Measurements from ENCODE around the gene ZER1. TPM values are rescaled to one million over a fixed set of nuclear protein-coding genes. Genes with fewer than 3 reads are reported as not detected.
A peak's percentile ranks its signal among the peaks of the same experiment; 100 is the strongest.

The ZER1 gene
- total and polyA plus RNA-seq, 2 of the 8 experiments (the other 6 are each of a cell fraction or from before 2014, with no cell fraction given) = 20.5 to 26.6 TPM

DNA sequence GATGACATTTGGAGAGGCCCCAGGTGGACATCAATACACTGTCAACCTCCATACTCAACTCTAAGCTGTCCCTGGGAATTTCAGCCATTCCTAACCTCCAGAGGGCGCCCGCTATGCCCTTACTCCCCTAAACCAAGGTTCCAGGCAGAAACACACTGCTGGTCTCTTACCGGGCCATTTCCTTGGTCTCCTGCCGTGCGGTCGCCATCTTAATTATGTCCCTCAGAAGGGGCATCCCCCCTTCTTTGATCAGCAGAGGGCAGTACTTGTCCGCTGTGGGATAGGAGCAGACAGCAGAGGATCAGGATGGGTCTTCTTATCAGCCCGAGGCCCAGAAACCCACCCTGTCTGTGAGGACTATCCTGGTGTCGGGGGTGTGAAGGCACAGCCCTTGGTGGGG, 38.5 kb downstream of the ZER1 start:
- H3K4me1 ChIP-seq (replicated peaks in 1 of 4; ENCODE audit: control insufficient read depth in 3 of 4, insufficient read depth in 4 of 4, low read length in 3 of 4) = peaks cover 0 to 1% (median 0%) of the 10 kb centered on the region in 4 experiments; a peak in 1 of 7 replicates
- CTCF ChIA-PET (ENCODE audit: partially characterized antibody) = interaction anchor here (0.6 to 6.5 kb wide), 54 partner anchors 9 to 1005 kb away, joined by 3 to 104 read pairs (median 4); partner anchors contain the start of genes ENDOG and ZER1
- H3K23me2 ChIP-seq (ENCODE audit: low read depth, low read length) = peaks cover 3% of the 10 kb centered on the region; the same call in 1 of the 2 replicates
- H3K9me3 ChIP-seq (ENCODE audit: insufficient read depth in 2 of 2, low read depth in 1 of 2, low read length in 1 of 2) = no peaks in the 10 kb centered on the region
- no peak overlapping the region for H2BK15ac ChIP-seq (ENCODE audit: low read length)
- H3K27ac ChIP-seq (ENCODE audit: low read depth, low read length) = no peak overlapping the region
- POLR2A ChIA-PET (ENCODE audit: partially characterized antibody) = interaction anchor here (1.0 to 3.0 kb wide), 8 partner anchors 9 to 86 kb away, joined by 3 to 15 read pairs (median 4); partner anchors contain the start of genes ENDOG, ZDHHC12 and ZER1
- DNase-seq (ENCODE audit: low read depth in 1 of 2, low spot score in 2 of 2) = peak; percentile 91 to 94
- no peak overlapping the region for H4K5ac ChIP-seq (ENCODE audit: insufficient read length, low read depth, low read length)
- H3K79me1 ChIP-seq (ENCODE audit: low read depth, low read length) = peaks cover 2% of the 10 kb centered on the region; the same call in 1 of the 2 replicates
- no peak overlapping the region for H2BK5ac ChIP-seq (ENCODE audit: low read depth, low read length)
- no peak overlapping the region for H2BK120ac ChIP-seq (replicated peaks; ENCODE audit: low read depth, low read length)
- no peak overlapping the region for H3K4me2 ChIP-seq (ENCODE audit: insufficient read depth in 1 of 2, low read depth in 2 of 2, low read length in 2 of 2)
- no peak overlapping the region for H2AK5ac ChIP-seq (ENCODE audit: low read depth, low read length)
- H3K79me2 ChIP-seq (ENCODE audit: control insufficient read depth in 1 of 2, insufficient read depth in 2 of 2, low read length in 2 of 2) = no peaks in the 10 kb centered on the region
- WGBS, 2 experiments (ENCODE audit: extremely low coverage in 1 of 2, insufficient coverage in 1 of 2, insufficient read length in 1 of 2, insufficient replicate concordance in 2 of 2, low coverage in 1 of 2, low lambda C conversion rate in 2 of 2, missing lambda C conversion rate in 1 of 2) = 18% methylated on average over 9 of the region's 9 CpGs; no CpG with 5 or more reads in 1 of the 2 experiments
- H2BK12ac ChIP-seq (ENCODE audit: low read depth, low read length) = no peak overlapping the region
- no peak overlapping the region for H3K14ac ChIP-seq (ENCODE audit: insufficient read length)
- no peak overlapping the region for H3K23ac ChIP-seq (ENCODE audit: insufficient read length)
- H2AFZ ChIP-seq (ENCODE audit: low read length) = no peak overlapping the region
- FAIRE-seq = peak; percentile 96
- H3K18ac ChIP-seq (ENCODE audit: extremely low read depth, low read length) = no peak overlapping the region
- peak overlapping the region; percentile 31 for H4K91ac ChIP-seq (replicated peaks; ENCODE audit: insufficient read length, low read length)
- H4K8ac ChIP-seq (ENCODE audit: extremely low read depth, insufficient read depth, low read length) = no peak overlapping the region
- no peak overlapping the region for H3K9ac ChIP-seq (replicated peaks in 1 of 4; ENCODE audit: extremely low read depth in 1 of 4, low read depth in 3 of 4, low read length in 3 of 4)
- no peak overlapping the region for H2BK20ac ChIP-seq (ENCODE audit: low read length)
- no peaks in the 10 kb centered on the region for H3K27me3 ChIP-seq (replicated peaks in 1 of 4; ENCODE audit: control insufficient read depth in 3 of 4, extremely low read depth in 1 of 4, insufficient read depth in 3 of 4, low read length in 3 of 4)
- peaks cover 0 to 2% (median under 1%) of the 10 kb centered on the region in 4 experiments; a peak in 1 of 8 replicates for H3K36me3 ChIP-seq (ENCODE audit: control insufficient read depth in 2 of 4, insufficient read depth in 4 of 4, low read length in 3 of 4)
- no peak overlapping the region for H3K4ac ChIP-seq (replicated peaks; ENCODE audit: insufficient read length, low read depth, low read length)
- H3K4me3 ChIP-seq (ENCODE audit: extremely low read depth in 1 of 4, insufficient read depth in 2 of 4, low read depth in 3 of 4, low read length in 4 of 4) = no peak overlapping the region
- H4K20me1 ChIP-seq (replicated peaks in 1 of 2; ENCODE audit: control insufficient read depth in 1 of 2, insufficient read depth in 2 of 2, low read length in 2 of 2) = no peaks in the 10 kb centered on the region
- H3K56ac ChIP-seq (replicated peaks; ENCODE audit: insufficient read length, low read depth, low read length) = no peak overlapping the region
- TF ChIP-seq, protein P1, sequence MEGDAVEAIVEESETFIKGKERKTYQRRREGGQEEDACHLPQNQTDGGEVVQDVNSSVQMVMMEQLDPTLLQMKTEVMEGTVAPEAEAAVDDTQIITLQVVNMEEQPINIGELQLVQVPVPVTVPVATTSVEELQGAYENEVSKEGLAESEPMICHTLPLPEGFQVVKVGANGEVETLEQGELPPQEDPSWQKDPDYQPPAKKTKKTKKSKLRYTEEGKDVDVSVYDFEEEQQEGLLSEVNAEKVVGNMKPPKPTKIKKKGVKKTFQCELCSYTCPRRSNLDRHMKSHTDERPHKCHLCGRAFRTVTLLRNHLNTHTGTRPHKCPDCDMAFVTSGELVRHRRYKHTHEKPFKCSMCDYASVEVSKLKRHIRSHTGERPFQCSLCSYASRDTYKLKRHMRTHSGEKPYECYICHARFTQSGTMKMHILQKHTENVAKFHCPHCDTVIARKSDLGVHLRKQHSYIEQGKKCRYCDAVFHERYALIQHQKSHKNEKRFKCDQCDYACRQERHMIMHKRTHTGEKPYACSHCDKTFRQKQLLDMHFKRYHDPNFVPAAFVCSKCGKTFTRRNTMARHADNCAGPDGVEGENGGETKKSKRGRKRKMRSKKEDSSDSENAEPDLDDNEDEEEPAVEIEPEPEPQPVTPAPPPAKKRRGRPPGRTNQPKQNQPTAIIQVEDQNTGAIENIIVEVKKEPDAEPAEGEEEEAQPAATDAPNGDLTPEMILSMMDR (IDR thresholded peaks at IDR 0.05; ENCODE audit: control extremely low read depth in 1 of 3, insufficient read depth in 1 of 3, low read depth in 1 of 3, low read length in 3 of 3) = peak; percentile 55 to 98 (median 92)
- TF ChIP-seq POLR2AphosphoS5 (IDR thresholded peaks at IDR 0.05; ENCODE audit: low read depth, low read length) = no peak
- 0 out of 2 replicates have a peak, but pooled peaks have one; percentile 12 for TF ChIP-seq EGR1 (IDR thresholded peaks at IDR 0.05; ENCODE audit: borderline replicate concordance, low read depth, low read length)
- peak; percentile 98 for TF ChIP-seq YY1 (IDR thresholded peaks at IDR 0.05; ENCODE audit: low read depth, low read length)
- TF ChIP-seq, protein P2, sequence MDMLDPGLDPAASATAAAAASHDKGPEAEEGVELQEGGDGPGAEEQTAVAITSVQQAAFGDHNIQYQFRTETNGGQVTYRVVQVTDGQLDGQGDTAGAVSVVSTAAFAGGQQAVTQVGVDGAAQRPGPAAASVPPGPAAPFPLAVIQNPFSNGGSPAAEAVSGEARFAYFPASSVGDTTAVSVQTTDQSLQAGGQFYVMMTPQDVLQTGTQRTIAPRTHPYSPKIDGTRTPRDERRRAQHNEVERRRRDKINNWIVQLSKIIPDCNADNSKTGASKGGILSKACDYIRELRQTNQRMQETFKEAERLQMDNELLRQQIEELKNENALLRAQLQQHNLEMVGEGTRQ (IDR thresholded peaks at IDR 0.05; ENCODE audit: low read length) = no peak
- TF ChIP-seq TAF7 (optimal IDR thresholded peaks at IDR 0.05; ENCODE audit: borderline replicate concordance, low read depth, low read length) = no peak
- peak; percentile 38; the same call in 1 of the 2 replicates for TF ChIP-seq JUND (IDR thresholded peaks at IDR 0.05; ENCODE audit: low read length)
- TF ChIP-seq TBP (IDR thresholded peaks at IDR 0.05; ENCODE audit: low read depth, low read length) = peak; percentile 58
- no peak for TF ChIP-seq SP2 (IDR thresholded peaks at IDR 0.05; ENCODE audit: low read length)
- peak; percentile 44; the same call in 1 of the 2 replicates for TF ChIP-seq SP4 (IDR thresholded peaks at IDR 0.05; ENCODE audit: low read length)
